ENCODE results near the gene BTAF1.

DNA sequence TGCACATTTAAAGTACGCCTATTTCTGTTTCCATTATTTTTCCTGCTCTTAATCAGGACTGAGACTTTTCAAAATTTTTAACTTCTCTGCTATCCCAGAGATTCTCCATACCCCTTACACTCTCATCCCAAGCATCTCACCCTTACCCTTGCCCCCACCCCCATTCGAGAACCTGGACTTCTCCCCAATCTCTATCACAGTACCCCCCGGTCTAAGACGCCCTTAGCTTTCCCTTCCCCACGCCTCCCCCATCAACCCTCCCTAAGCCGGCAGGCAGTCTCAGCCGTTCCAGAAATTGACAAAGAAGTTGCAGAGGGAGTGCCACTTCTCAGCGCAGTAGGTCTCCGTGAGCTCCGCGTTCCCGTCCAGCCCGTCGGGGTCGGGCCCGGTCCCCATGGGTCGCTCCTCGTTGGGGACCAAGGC is 15.6 kb upstream of the BTAF1 start:
- TF ChIP-seq, protein P1, sequence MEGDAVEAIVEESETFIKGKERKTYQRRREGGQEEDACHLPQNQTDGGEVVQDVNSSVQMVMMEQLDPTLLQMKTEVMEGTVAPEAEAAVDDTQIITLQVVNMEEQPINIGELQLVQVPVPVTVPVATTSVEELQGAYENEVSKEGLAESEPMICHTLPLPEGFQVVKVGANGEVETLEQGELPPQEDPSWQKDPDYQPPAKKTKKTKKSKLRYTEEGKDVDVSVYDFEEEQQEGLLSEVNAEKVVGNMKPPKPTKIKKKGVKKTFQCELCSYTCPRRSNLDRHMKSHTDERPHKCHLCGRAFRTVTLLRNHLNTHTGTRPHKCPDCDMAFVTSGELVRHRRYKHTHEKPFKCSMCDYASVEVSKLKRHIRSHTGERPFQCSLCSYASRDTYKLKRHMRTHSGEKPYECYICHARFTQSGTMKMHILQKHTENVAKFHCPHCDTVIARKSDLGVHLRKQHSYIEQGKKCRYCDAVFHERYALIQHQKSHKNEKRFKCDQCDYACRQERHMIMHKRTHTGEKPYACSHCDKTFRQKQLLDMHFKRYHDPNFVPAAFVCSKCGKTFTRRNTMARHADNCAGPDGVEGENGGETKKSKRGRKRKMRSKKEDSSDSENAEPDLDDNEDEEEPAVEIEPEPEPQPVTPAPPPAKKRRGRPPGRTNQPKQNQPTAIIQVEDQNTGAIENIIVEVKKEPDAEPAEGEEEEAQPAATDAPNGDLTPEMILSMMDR (conservative IDR thresholded peaks at IDR 0.05 in 1 of 2, IDR thresholded peaks at IDR 0.05 in 1 of 2; ENCODE audit: extremely low read depth in 1 of 2, insufficient read depth in 1 of 2, low read depth in 1 of 2, low read length in 2 of 2), result no peak
- TF ChIP-seq EZH2 (IDR thresholded peaks at IDR 0.05; ENCODE audit: borderline replicate concordance, low read length), result no peak
